Peyer's patch (tissue), 4 donors: ENCODE results near the gene TMEM184C.

Experiments used
- CTCF ChIP-seq, 6 experiments: fragments of 450-650 bp in 4 of 6; fragments of 200-600 bp in 2 of 6; sonication (generic) in 1 of 6; IDR thresholded peaks; one replicate each; pipeline ENCODE4 v1.5.1; 2017 to 2019; ENCODE audit warnings: antibody characterized with exemption in 6 of 6, mild to moderate bottlenecking in 3 of 6, moderate library complexity in 1 of 6
- POLR2A ChIP-seq, 2 donors: fragments of 450-650 bp; IDR thresholded peaks; one replicate each; pipeline ENCODE4 v1.5.1; 2017; ENCODE audit warnings: antibody characterized with exemption in 2 of 2, mild to moderate bottlenecking in 2 of 2, moderate library complexity in 2 of 2

- no peak for TF ChIP-seq CTCF (IDR thresholded peaks at IDR 0.05)
- TF ChIP-seq POLR2A (IDR thresholded peaks at IDR 0.05): no peak
These were observed 100.7 kb downstream of the TMEM184C start for GRCh38 chr4:147717878-147718277.
